Measurements from ENCODE around the gene LRRC15.

The LRRC15 gene

DNA sequence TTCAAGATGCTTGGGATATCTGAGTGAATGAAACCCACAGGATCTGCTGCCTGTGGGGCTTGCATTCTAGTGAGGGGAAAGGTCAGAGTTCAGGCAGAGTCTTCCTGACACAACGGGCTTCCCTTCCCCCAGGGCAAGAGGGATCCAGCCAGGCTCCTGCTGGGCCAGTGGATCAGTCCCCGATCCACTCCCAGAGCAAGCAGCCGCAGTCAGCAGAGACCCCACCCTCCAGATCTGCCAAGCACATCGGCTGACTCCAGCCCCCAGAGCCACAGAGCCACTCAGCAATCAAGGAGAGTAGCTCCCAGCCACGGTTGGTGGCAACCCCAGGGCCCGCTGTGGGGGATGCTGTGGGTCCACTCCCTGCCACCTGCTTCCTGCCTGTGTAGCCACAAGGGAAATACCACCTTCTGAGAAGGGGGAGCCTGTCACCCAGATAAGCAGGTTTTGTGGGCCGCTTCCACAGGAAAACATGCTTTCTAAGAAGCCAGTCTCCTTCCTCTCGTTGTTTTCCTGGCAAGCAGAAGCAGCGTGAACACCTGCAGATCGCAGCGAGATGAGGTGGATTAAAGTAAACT is 63.3 kb downstream of the LRRC15 start:
- Histone ChIP-seq H3K9me2 (replicated peaks; ENCODE audit: insufficient read depth, low read length) (no peaks in the 10 kb centered on the region), H3F3A (ENCODE audit: insufficient read depth) (no peaks in the 10 kb centered on the region), H2AFZ (ENCODE audit: low read depth, low read length, severe bottlenecking) (no peak overlapping the region), H3K4me3 (ENCODE audit: insufficient read depth, low read length, poor library complexity, severe bottlenecking) (no peak overlapping the region), H3K27me3 (ENCODE audit: low read length) (no peaks in the 10 kb centered on the region), H3K36me3 (ENCODE audit: low read length) (no peaks in the 10 kb centered on the region), H3K9ac (ENCODE audit: low read length) (no peak overlapping the region), H3K79me2 (ENCODE audit: insufficient read depth, low read length) (no peaks in the 10 kb centered on the region), H3K9me3 (ENCODE audit: insufficient read depth, low read length) (no peaks in the 10 kb centered on the region), H3K27ac (ENCODE audit: low read depth, low read length) (no peak overlapping the region), H3K4me2 (ENCODE audit: low read depth, low read length, poor library complexity, severe bottlenecking) (no peak overlapping the region), H4K20me1 (ENCODE audit: low read depth, low read length) (0 out of 2 replicates have a peak, but pooled peaks cover 2% of the 10 kb centered on the region)
- TF ChIP-seq, protein P1, sequence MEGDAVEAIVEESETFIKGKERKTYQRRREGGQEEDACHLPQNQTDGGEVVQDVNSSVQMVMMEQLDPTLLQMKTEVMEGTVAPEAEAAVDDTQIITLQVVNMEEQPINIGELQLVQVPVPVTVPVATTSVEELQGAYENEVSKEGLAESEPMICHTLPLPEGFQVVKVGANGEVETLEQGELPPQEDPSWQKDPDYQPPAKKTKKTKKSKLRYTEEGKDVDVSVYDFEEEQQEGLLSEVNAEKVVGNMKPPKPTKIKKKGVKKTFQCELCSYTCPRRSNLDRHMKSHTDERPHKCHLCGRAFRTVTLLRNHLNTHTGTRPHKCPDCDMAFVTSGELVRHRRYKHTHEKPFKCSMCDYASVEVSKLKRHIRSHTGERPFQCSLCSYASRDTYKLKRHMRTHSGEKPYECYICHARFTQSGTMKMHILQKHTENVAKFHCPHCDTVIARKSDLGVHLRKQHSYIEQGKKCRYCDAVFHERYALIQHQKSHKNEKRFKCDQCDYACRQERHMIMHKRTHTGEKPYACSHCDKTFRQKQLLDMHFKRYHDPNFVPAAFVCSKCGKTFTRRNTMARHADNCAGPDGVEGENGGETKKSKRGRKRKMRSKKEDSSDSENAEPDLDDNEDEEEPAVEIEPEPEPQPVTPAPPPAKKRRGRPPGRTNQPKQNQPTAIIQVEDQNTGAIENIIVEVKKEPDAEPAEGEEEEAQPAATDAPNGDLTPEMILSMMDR (IDR thresholded peaks at IDR 0.05; ENCODE audit: insufficient read depth, low read length, poor library complexity, severe bottlenecking) = no peak
- TF ChIP-seq EZH2phosphoT487 (conservative IDR thresholded peaks at IDR 0.05; ENCODE audit: low read length) = no peak

DNA sequence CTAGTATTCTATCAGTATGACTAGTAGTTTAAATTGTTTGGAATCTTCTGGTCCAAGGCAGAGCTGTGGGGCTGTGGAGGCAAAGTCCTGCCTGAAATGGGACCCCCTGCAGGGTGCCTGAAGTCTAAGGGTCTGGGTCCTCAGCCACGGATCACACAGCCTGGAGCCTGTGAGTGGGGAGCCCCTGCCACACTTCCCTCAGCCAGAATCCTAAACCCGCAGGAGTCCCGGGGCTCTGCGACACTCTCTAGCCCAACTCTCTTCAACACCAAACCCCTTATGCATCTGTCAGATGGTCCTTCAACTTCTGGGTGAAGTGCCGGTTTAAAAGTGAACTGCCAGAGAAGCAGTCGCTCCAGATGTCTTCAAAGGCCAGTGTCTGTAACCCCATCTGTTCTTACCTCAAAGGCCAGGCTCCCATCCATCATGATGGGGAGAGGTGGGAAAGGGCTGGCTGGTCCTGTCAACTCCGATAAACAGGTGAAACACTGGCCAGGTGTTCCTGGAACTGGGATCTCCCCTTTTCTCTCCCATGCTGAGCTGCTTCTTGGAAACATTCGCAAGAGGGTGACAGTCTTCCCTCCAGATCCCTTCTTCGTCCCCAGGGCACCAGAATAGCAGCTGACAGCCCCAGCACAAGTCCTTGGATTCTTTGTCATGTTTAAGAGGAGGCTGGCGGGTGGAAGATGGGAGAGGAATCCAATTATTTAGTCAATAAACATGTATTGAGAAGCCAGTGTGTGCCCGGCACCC is 64.0 kb downstream of the LRRC15 start:
- TF ChIP-seq, protein P1 (IDR thresholded peaks at IDR 0.05; ENCODE audit: insufficient read depth, low read length, poor library complexity, severe bottlenecking) = no peak
- TF ChIP-seq EZH2phosphoT487 (conservative IDR thresholded peaks at IDR 0.05; ENCODE audit: low read length) = no peak
- H4K20me1 ChIP-seq (ENCODE audit: low read depth, low read length) = 0 out of 2 replicates have a peak, but pooled peaks cover 2% of the 10 kb centered on the region
- no peaks in the 10 kb centered on the region for H3K27me3 ChIP-seq (ENCODE audit: low read length)
- H2AFZ ChIP-seq (ENCODE audit: low read depth, low read length, severe bottlenecking) = no peak overlapping the region
- H3K9ac ChIP-seq (ENCODE audit: low read length) = no peak overlapping the region
- H3K4me3 ChIP-seq (ENCODE audit: insufficient read depth, low read length, poor library complexity, severe bottlenecking) = no peak overlapping the region
- no peak overlapping the region for H3K4me2 ChIP-seq (ENCODE audit: low read depth, low read length, poor library complexity, severe bottlenecking)
- H3K36me3 ChIP-seq (ENCODE audit: low read length) = no peaks in the 10 kb centered on the region
- H3K9me3 ChIP-seq (ENCODE audit: insufficient read depth, low read length) = no peaks in the 10 kb centered on the region
- H3K9me2 ChIP-seq (replicated peaks; ENCODE audit: insufficient read depth, low read length) = no peaks in the 10 kb centered on the region
- no peaks in the 10 kb centered on the region for H3F3A ChIP-seq (ENCODE audit: insufficient read depth)
- H3K79me2 ChIP-seq (ENCODE audit: insufficient read depth, low read length) = no peaks in the 10 kb centered on the region
- no peak overlapping the region for H3K27ac ChIP-seq (ENCODE audit: low read depth, low read length)
